Measurements from ENCODE around the gene TMPRSS11B.

DNA sequence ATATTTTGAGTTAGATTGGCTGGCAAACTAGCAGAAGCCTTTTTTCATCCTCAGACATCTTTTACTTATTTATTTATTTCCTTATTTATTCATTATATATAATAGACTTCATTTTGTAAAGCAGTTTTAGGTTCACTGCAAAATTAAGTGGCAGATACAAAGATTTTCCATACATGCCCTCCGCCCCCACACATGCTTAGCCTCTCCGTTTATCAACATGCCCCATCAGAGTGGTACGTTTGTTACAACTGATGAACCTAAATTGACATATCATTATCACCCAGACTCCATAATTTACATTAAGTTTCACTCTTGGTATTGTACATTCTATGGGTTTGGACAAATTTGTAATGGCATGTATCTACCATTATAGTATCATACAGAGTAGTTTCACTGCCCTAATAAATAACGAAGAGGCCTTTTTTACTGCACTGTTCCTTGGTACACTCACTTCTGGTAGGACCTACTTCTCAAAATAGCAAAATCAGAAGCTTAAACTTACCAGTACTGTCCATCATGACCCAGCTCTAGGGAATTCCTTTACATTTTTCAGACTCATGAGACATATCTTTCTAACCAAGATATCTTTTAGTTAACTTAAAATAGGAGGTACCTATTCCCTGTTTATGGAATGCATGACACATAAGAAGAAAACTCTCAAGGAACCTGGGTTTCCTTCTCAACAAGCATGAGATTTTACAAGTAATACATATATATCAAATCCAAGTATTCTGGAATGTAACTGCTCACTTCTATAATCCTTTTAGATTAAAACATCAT is 4.8 kb upstream of the TMPRSS11B start:
- TF ChIP-seq, protein P1, sequence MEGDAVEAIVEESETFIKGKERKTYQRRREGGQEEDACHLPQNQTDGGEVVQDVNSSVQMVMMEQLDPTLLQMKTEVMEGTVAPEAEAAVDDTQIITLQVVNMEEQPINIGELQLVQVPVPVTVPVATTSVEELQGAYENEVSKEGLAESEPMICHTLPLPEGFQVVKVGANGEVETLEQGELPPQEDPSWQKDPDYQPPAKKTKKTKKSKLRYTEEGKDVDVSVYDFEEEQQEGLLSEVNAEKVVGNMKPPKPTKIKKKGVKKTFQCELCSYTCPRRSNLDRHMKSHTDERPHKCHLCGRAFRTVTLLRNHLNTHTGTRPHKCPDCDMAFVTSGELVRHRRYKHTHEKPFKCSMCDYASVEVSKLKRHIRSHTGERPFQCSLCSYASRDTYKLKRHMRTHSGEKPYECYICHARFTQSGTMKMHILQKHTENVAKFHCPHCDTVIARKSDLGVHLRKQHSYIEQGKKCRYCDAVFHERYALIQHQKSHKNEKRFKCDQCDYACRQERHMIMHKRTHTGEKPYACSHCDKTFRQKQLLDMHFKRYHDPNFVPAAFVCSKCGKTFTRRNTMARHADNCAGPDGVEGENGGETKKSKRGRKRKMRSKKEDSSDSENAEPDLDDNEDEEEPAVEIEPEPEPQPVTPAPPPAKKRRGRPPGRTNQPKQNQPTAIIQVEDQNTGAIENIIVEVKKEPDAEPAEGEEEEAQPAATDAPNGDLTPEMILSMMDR (IDR thresholded peaks at IDR 0.05) = no peak
- TF ChIP-seq ZFX (IDR thresholded peaks at IDR 0.05; ENCODE audit: borderline replicate concordance) = no peak
